Measurements from ENCODE around the gene CCDC197.

GRCh38 chr14:93991212-93991611 lies 5.9 kb upstream of the CCDC197 start:
- TF ChIP-seq, protein P1, sequence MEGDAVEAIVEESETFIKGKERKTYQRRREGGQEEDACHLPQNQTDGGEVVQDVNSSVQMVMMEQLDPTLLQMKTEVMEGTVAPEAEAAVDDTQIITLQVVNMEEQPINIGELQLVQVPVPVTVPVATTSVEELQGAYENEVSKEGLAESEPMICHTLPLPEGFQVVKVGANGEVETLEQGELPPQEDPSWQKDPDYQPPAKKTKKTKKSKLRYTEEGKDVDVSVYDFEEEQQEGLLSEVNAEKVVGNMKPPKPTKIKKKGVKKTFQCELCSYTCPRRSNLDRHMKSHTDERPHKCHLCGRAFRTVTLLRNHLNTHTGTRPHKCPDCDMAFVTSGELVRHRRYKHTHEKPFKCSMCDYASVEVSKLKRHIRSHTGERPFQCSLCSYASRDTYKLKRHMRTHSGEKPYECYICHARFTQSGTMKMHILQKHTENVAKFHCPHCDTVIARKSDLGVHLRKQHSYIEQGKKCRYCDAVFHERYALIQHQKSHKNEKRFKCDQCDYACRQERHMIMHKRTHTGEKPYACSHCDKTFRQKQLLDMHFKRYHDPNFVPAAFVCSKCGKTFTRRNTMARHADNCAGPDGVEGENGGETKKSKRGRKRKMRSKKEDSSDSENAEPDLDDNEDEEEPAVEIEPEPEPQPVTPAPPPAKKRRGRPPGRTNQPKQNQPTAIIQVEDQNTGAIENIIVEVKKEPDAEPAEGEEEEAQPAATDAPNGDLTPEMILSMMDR (conservative IDR thresholded peaks at IDR 0.05; ENCODE audit: low read length), result no peak
- no peak for TF ChIP-seq EZH2phosphoT487 (IDR thresholded peaks at IDR 0.05; ENCODE audit: borderline replicate concordance, low read depth, low read length)

Data from OCI-LY7 (cell line).